ENCODE data around the gene RNF121. TPM values are rescaled to one million over a fixed set of nuclear protein-coding genes. Genes with fewer than 3 reads are reported as not detected.
A peak's percentile ranks its signal among the peaks of the same experiment; 100 is the strongest.

The RNF121 gene
- total and polyA plus RNA-seq, 2 of the 13 experiments (the other 11 are each of a cell fraction or from before 2014, with no cell fraction given) = 28.6 to 44.3 TPM

- TF ChIP-seq SRSF4 (IDR thresholded peaks at IDR 0.05; ENCODE audit: low read depth, low read length, poor library complexity, severe bottlenecking) (no peak), IRF2 (CRISPR knock-in tag; IDR thresholded peaks at IDR 0.05) (peak; percentile 76), SMARCC2 (IDR thresholded peaks at IDR 0.05) (no peak), MXD1 (CRISPR knock-in tag; IDR thresholded peaks at IDR 0.05) (no peak), MTF2 (CRISPR knock-in tag; IDR thresholded peaks at IDR 0.05; ENCODE audit: borderline replicate concordance) (no peak), HHEX (CRISPR knock-in tag; IDR thresholded peaks at IDR 0.05) (peak; percentile 86), ZBTB7B (CRISPR knock-in tag; IDR thresholded peaks at IDR 0.05) (peak; percentile 40; the same call in 1 of the 2 replicates), ZNF724P (CRISPR knock-in tag; IDR thresholded peaks at IDR 0.05; ENCODE audit: borderline replicate concordance) (no peak), FUBP1 (CRISPR knock-in tag; IDR thresholded peaks at IDR 0.05; ENCODE audit: borderline replicate concordance) (no peak), ZNF235 (CRISPR knock-in tag; IDR thresholded peaks at IDR 0.05; ENCODE audit: borderline replicate concordance) (no peak), SRY (CRISPR knock-in tag; IDR thresholded peaks at IDR 0.05) (no peak), ZIK1 (CRISPR knock-in tag; IDR thresholded peaks at IDR 0.05; ENCODE audit: borderline replicate concordance, low read depth) (no peak), ZNF772 (CRISPR knock-in tag; IDR thresholded peaks at IDR 0.05) (no peak), SIN3B (IDR thresholded peaks at IDR 0.05; ENCODE audit: low read length) (no peak), TBP (CRISPR knock-in tag; IDR thresholded peaks at IDR 0.05) (no peak), ZFX (CRISPR knock-in tag; IDR thresholded peaks at IDR 0.05; ENCODE audit: low read depth) (0 out of 2 replicates have a peak, but pooled peaks have one; percentile 16), ZNF839 (CRISPR knock-in tag; IDR thresholded peaks at IDR 0.05; ENCODE audit: borderline replicate concordance) (no peak), ZNF17 (CRISPR knock-in tag; IDR thresholded peaks at IDR 0.05) (no peak), GRHL1 (CRISPR knock-in tag; conservative IDR thresholded peaks at IDR 0.05) (no peak), ZNF430 (CRISPR knock-in tag; IDR thresholded peaks at IDR 0.05) (no peak), ZFP1 (CRISPR knock-in tag; IDR thresholded peaks at IDR 0.05) (no peak), ZNF30 (CRISPR knock-in tag; IDR thresholded peaks at IDR 0.05) (no peak), ZBTB34 (CRISPR knock-in tag; IDR thresholded peaks at IDR 0.05) (peak; percentile 95), MZF1 (CRISPR knock-in tag; IDR thresholded peaks at IDR 0.05; ENCODE audit: borderline replicate concordance) (no peak), ZNF180 (CRISPR knock-in tag; IDR thresholded peaks at IDR 0.05; ENCODE audit: borderline replicate concordance, low read depth) (no peak), STAG1 (CRISPR knock-in tag; IDR thresholded peaks at IDR 0.05) (no peak), KAT2B (IDR thresholded peaks at IDR 0.05; ENCODE audit: borderline replicate concordance, low read depth, low read length) (no peak), POLR2A (IDR thresholded peaks at IDR 0.05; ENCODE audit: insufficient read depth in 1 of 2, low read depth in 2 of 2, low read length in 2 of 2) (peak in 1 of 2 experiments; percentile 18; a peak in 1 of 4 replicates), ZBTB42 (CRISPR knock-in tag; IDR thresholded peaks at IDR 0.05) (no peak)
Measured at GRCh38 chr11:71947498-71947897, 18.7 kb downstream of the RNF121 start (continued).

Data from HepG2 (cell line).